ENCODE results near the gene RABGAP1.

DNA sequence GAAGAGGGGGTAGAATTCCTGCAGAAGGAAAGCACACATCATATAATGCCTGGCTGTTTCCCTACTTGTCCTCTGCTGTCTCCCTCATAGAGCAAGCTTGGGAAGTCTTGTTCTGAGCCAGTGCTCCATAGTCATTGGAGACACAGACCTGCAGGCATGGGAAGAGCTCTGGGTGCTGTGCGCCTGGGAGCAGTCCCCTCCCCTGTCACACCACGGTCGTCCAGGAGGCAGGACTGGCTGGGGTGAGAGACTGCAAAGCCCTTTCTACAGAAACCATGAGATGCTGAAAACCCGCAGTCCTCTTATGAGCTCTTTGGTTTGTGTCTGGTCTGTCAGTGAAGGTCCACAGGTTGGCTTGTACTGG is 157.3 kb downstream of the RABGAP1 start:
- TF ChIP-seq POLR2A (IDR thresholded peaks at IDR 0.05; ENCODE audit: low read length) = no peak
- no peak for TF ChIP-seq GATA1 (IDR thresholded peaks at IDR 0.05; ENCODE audit: low read depth, low read length)

Data from erythroblast (primary cell).